NCI-H128 (cell line): ENCODE measurements around the gene STAU1.
A peak's percentile ranks its signal among the peaks of the same experiment; 100 is the strongest.
"Not testable (repeated sequence)": the region's sequence is repeated elsewhere in the genome, so short reads cannot be mapped to it uniquely, and the experiment has no call there.

ENCODE experiments used
- DNase-seq: peaks from one replicate; lab custom pipeline; 2025; ENCODE audit not compliant: unreplicated experiment; lab: John Stamatoyannopoulos, UW

Gene STAU1

GRCh38 chr20:49166534-49167449 lies 21.3 kb downstream of the STAU1 start:
- DNase-seq = no peak

- no peak for DNase-seq
Observed at GRCh38 chr20:49165611-49166010, 22.5 kb downstream of the STAU1 start.

DNA sequence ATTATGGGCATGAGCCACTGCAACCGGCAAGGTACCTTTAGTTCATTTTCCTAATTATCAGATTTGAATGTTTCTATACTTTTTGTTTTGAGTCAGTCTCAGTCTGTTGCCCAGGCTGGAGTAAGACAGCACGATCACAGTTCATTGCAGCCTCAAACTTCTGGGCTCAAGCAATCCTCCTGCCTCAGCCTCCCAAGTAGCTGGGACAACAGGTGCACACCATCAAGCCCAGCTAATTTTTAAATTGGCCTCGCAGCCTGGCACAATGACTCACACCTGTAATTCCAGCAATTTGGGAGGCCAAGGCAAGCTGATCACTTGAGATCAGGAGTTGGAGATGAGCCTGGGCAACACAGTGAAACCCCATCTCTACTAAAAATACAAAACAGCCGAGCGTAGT lies 24.4 kb downstream of the STAU1 start:
- no peak for DNase-seq

DNA sequence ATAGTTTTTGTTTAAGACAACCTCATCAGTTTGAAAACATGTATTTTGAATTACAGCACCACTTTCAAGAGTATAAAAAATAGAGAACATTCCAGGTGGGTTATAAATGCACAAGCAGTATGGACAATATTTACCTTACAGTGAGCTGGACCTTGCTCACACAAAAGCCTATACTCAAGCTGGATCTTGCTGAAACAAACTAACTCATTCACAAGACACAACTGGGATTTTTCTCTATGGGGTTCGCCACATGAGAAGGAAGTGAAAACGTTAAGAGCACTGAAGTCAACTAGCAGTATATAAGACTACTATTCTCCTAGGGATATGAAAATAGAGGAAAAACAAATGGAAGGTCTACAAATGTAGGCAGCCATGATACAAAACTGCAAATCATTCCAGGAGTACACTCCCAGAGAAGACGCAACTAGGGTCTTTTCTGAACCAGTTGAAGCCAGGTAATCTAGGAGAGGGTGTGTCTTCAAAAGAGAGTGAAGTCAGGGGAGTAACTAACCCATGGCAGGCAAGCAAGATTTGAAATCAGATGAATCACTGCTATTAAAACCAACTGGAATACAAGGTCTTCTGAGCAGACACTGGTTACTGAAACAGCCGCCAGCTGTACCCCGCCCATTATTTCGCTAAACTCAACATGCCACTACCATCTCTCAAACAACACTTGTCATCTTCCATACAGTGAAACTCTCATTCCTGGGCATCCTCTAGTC lies 26.5 kb downstream of the STAU1 start:
- no peak for DNase-seq

- no peak for DNase-seq
Observed at GRCh38 chr20:49160057-49160929, 27.8 kb downstream of the STAU1 start.

GRCh38 chr20:49157146-49157545 lies 31.0 kb downstream of the STAU1 start:
- DNase-seq = no peak

- no peak for DNase-seq
Observed at GRCh38 chr20:49156481-49156880, 31.7 kb downstream of the STAU1 start.

GRCh38 chr20:49151436-49151835 lies 36.7 kb downstream of the STAU1 start:
- DNase-seq = no peak

- DNase-seq = no peak
Observed at GRCh38 chr20:49149281-49150045, 38.7 kb downstream of the STAU1 start.

- DNase-seq = no peak
Observed at GRCh38 chr20:49148601-49149000, 39.5 kb downstream of the STAU1 start.

GRCh38 chr20:49147296-49147695 lies 40.8 kb downstream of the STAU1 start:
- no peak for DNase-seq

GRCh38 chr20:49146442-49147225 lies 41.5 kb downstream of the STAU1 start:
- no peak for DNase-seq

- no peak for DNase-seq
Observed at GRCh38 chr20:49140834-49141233, 47.3 kb downstream of the STAU1 start.

DNA sequence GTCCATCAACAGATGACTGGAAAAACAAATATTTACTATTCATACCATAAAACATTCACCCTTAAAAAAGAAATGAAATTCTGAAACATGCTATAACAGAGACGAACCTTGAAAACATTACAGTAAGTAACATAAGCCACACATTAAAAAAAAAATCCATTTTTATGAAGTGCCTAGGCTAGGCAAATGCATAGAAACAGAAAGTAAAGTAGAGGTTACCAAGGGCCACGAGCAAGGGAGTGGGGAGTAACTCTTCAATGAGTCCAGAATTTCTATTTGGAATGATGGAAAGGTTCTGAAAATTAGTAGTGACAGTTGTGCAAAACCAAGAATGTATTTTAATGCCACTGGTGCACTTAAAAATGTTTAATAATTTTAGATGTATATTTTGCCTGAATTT lies 47.7 kb downstream of the STAU1 start:
- no peak for DNase-seq

GRCh38 chr20:49138431-49138830 lies 49.7 kb downstream of the STAU1 start:
- no peak for DNase-seq

GRCh38 chr20:49136817-49137571 lies 51.1 kb downstream of the STAU1 start:
- no peak for DNase-seq

GRCh38 chr20:49134797-49135196 lies 53.3 kb downstream of the STAU1 start:
- not testable (repeated sequence) for DNase-seq

- DNase-seq = no peak
Observed at GRCh38 chr20:49133571-49133970, 54.6 kb downstream of the STAU1 start.

DNA sequence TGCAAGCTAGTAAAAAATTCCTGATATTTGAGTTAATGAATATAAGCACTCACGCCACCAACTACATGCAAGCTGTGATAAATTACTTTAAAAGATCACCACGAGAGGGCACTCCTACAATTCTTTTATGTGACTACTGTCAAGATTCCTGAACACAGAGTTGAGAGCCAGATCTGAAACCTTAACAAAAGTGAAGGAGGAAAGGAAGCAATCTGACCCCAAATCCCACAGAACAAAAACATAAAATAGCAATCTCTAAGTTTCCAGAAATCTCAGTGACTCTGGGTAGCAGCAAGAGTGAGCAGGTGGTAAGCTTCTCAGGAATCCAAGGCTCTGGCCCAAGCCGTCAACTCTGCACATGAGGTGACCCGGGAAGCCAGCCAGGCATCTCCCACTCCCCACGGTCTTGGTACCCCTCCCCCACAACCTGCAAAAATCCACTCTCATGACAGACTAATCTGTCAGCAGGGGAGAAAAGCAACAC lies 55.1 kb downstream of the STAU1 start:
- peak; percentile 22 for DNase-seq
